ENCODE measurements around the gene CUL2.
"Not testable (repeated sequence)": the region's sequence is repeated elsewhere in the genome, so short reads cannot be mapped to it uniquely, and the experiment has no call there.

Gene CUL2

DNA sequence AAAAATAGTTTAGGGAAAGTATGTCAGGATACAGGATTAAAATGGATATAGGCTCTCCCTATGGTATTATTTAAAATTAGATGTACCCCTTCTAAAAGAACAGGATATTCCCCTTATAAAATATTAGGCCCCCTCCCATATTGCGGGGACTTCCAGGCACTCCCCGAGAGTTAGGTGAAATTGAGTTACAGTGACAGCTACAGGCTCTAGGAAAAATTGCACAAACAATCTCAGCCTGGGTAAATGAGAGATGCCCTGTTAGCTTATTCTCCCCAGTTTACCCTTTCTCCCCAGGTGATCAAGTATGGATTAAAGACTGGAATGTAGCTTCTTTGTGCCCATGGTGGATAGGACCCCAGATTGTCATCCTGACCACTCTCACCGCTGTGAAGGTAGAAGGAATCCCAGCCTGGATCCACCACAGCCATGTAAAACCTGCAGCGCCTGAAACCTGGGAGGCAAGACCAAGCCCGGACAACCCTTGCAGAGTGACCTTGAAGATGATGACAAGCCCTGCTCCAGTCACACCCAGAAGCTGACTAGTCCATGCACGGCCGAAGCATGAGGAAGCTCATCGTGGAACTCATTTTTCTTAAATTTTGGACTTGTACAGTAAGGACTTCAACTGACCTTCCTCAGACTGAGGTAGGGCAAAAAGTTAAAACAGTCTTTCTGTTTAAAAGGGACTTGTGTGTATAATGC lies 115.6 kb downstream of the CUL2 start:
- not testable (repeated sequence) for DNase-seq

DNA sequence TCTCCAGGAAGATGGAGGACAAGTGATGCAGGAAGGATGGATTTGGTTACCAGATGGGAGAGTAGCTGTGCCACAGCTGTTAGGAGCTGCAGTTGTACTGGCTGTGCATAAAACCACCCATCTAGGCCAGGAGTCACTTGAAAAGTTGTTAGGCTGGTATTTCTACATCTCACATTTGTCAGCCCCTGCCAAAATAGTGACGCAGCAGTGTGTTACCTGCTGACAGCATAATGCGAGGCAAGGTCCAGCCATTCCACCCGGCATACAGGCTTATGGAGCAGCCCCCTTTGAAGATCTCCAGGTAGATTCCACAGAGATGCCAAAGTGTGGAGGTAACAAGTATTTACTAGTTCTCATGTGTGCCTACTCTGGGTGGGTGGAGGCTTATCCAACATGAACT lies 116.4 kb downstream of the CUL2 start:
- not testable (repeated sequence) for DNase-seq

DNA sequence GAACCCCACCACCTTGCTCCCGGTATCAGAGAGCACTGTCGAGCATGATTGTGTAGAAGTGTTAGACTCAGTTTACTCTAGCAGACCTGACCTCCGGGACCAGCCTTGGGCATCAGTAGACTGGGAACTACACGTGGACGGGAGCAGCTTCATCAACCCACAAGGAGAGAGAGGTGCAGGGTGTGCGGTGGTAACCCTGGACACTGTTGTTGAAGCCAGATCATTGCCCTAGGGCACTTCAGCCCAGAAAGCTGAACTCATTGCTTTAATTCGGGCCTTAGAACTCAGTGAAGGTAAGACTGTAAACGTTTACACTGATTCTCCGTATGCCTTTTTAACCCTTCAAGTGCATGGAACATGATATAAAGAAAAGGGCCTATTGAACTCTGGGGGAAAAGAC lies 117.0 kb downstream of the CUL2 start:
- not testable (repeated sequence) for DNase-seq

GRCh38 chr10:34972591-34972990 lies 117.5 kb downstream of the CUL2 start:
- DNase-seq: not testable (repeated sequence)

DNA sequence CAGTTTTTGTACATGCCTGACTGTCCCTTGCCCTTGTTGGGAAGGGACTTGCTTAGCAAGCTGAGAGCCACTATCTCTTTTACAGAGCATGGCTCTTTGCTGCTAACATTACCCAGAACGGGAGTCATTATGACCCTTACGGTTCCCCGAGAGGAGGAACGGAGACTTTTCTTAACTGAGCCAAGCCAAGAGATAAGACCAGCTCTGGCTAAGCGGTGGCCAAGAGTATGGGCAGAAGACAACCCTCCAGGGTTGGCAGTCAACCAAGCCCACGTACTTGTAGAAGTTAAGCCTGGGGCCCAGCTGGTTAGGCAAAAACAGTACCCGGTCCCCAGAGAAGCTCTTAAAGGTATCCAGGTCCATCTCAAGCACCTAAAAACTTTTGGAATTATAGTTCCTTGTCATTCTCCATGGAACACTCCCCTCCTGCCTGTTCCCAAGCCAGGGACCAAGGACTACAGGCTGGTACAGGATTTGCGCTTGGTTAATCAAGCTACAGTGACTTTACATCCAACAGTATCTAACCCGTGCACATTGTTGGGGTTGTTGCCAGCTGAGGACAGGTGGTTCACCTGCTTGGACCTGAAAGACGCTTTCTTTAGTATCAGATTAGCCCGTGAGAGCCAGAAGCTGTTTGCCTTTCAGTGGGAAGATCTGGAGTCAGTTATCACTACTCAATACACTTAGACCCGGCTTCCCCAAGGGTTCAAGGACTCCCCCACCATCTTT lies 118.4 kb downstream of the CUL2 start:
- not testable (repeated sequence) for DNase-seq

DNA sequence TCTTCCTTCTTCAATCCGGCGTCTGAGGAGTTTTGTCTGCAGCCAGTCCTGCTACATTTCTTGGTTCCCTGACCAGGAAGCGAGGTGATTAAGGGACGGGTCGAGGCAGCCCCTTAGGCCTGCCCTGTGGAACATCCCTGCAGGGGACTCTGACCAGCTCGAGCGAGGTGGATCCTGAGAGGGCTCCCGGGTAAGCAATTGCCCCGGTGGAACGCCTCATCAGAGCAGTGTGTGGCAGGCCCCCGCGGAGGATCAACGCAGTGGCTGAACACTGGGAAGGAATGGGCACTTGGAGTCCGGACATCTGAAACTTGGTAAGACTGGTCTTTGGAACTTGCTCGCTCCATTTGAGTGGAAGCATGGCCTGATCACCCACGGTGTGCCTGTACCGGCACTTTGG lies 121.0 kb downstream of the CUL2 start:
- DNase-seq: no peak

DNA sequence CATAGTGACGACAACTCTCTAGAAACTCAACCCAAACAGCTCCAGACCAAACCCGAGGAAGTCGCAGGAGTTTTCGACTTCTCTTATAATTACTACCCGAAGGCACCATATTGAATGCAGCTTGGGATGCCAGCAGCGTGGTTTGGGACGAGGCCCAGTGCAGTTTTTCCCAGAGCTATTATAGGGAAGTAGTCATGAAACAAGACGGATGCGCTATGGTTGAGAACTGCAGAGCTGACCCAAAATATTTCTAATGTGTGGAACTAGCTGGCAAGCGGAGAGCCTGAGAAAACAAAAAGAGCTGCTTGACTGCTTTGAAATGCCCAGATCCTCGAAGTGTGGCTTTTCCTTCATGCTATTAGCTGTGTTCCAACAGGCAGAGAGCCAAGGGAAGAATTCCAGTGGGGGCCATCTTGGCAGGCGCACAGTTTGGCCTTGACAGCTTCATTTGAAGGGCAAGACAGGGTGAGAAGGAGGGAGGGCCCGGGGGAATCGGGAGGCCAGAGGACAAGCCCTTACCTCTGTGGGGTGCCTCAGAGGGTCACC lies 122.7 kb downstream of the CUL2 start:
- no peak for DNase-seq

DNA sequence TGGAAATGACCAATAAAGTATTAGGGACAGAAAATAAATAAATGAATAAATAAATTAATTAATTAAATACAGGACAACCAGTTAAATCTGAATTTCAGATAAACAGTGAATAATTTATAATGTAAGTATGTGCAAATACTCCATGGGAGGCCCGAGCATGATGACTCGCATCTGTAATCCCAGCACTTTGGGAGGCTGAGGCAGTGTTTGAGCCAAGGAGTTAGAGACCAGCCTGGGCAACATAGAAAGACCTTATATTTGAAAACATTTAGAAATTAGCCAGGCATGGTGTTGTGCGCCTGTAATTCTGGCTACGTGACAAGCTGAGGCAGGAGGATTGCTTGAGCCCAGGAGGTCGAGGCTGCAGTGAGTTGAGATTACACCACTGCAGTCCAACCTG lies 123.7 kb downstream of the CUL2 start:
- no peak for DNase-seq

DNA sequence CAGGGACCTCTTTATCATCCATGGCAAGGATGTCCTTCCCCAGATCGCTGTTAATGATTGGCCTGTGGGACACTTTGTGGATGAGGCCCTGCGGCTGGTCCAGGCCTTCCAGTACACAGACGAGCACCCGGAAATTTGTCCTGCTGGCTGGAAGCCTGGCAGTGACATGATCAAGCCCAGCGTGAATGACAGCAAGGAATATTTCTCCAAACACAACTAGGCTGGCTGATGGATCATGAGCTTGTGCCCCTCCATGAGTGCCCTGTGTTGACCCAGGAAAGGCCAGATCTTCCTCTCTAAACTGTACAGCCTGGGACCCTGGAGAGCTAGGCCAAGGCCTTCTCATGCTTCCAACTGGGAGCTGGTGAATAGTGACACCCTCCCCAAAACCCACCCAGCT lies 124.1 kb downstream of the CUL2 start:
- no peak for DNase-seq

GRCh38 chr10:34964166-34964800 lies 125.9 kb downstream of the CUL2 start:
- no peak for DNase-seq

- no peak for DNase-seq
Measured at GRCh38 chr10:34962866-34963265, 127.3 kb downstream of the CUL2 start.

DNA sequence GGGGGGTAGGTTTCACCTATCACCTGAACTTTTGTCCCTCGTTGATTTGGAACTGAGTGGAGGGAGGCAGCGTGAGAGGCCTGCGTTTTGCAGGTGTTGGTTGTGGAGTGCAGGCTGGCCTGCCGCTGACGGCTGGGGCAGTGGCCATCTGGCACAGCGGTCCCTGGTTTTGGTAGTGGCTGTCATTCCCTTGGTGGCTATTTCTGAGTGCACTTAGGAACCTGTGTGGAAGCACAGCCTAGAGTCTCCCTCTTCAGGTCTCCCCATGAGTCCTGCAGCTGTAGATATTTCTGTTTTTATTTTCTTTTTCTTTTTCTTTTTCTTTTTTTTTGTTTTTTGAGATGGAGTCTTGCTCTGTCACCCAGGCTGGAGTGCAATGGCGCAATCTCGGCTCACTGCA lies 129.2 kb downstream of the CUL2 start:
- DNase-seq: no peak

DNA sequence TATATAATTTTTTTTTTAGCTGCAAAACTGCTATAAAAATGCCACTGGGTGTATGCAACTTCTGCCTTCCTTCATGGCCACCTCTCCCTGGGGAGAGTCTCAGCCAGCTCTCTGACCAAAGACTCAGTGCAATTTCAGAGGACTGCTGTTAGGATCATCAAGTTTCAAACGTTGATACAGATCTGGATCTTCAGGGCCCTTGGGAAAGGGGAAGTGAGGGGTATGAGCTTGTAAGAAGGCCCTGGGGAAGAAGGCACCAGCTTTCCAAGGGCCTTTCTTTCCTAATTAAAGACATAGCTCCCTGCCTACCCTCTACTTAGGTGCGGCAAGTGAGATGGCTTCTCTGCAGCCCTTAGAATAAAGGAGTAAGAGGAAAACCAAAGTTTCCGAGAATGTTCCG lies 130.4 kb downstream of the CUL2 start:
- DNase-seq: no peak

DNA sequence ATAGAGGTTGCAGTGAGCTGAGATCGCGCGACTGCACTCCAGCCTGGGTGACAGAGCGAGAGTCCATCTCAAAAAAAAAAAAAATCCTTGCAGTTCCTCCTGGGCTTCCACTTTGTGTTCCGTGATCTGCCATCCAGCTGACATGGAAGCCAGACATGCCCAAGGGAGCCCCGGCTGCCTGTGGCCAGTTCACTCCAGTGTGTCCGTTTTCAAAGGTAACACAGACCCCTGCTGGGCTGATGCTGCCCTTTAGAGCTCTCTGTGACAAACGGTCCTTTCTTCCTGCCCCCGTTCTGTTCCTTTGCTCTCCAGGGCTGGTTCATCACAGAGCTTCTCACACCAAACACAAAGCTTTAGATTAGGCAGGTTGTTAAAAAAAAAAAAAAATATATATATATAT lies 130.8 kb downstream of the CUL2 start:
- DNase-seq: no peak
